HepG2 (cell line): ENCODE measurements around the gene COMMD9.

Source experiments
- TF ChIP-seq, protein P1 (sequence below): sonication (generic); formaldehyde crosslinking; IDR thresholded peaks from 2 replicates; pipeline ENCODE4 v1.5.0; 2020; ENCODE audit warnings: mild to moderate bottlenecking, missing genetic modification reagents, moderate library complexity
- TF ChIP-seq, protein P2 (sequence below): IDR thresholded peaks from 2 replicates; pipeline ENCODE4 v1.6.1; 2016; ENCODE audit warnings: low read depth

DNA sequence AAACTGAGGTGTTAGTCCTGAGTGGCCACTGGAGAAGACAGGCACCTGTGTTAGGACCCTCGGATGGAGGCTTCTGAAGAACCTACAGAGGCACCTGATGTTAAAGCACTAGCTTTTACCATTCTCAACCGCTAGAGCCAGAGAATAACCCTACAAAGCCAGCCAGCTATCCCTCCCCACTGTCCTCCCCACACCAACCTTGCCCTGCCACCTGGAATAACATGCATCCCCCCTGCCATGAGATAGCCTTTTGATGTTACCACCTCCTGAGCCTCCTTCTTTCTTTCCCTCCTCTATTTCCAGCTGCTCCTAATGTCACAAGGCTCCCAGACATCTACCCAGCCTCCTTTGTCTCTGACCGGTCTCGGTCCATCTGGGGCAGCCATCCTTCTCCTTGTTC is 28.1 kb downstream of the COMMD9 start:
- TF ChIP-seq, protein P1, sequence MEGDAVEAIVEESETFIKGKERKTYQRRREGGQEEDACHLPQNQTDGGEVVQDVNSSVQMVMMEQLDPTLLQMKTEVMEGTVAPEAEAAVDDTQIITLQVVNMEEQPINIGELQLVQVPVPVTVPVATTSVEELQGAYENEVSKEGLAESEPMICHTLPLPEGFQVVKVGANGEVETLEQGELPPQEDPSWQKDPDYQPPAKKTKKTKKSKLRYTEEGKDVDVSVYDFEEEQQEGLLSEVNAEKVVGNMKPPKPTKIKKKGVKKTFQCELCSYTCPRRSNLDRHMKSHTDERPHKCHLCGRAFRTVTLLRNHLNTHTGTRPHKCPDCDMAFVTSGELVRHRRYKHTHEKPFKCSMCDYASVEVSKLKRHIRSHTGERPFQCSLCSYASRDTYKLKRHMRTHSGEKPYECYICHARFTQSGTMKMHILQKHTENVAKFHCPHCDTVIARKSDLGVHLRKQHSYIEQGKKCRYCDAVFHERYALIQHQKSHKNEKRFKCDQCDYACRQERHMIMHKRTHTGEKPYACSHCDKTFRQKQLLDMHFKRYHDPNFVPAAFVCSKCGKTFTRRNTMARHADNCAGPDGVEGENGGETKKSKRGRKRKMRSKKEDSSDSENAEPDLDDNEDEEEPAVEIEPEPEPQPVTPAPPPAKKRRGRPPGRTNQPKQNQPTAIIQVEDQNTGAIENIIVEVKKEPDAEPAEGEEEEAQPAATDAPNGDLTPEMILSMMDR (CRISPR knock-in tag) = no peak
- TF ChIP-seq, protein P2, sequence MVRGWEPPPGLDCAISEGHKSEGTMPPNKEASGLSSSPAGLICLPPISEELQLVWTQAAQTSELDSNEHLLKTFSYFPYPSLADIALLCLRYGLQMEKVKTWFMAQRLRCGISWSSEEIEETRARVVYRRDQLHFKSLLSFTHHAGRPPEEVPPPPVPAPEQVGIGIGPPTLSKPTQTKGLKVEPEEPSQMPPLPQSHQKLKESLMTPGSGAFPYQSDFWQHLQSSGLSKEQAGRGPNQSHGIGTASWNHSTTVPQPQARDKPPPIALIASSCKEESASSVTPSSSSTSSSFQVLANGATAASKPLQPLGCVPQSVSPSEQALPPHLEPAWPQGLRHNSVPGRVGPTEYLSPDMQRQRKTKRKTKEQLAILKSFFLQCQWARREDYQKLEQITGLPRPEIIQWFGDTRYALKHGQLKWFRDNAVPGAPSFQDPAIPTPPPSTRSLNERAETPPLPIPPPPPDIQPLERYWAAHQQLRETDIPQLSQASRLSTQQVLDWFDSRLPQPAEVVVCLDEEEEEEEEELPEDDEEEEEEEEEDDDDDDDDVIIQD (CRISPR knock-in tag) = no peak
